ENCODE results near the gene PHKB.
A peak's percentile ranks its signal among the peaks of the same experiment; 100 is the strongest.
"Not testable (repeated sequence)": the region's sequence is repeated elsewhere in the genome, so short reads cannot be mapped to it uniquely, and the experiment has no call there.

The PHKB gene

DNA sequence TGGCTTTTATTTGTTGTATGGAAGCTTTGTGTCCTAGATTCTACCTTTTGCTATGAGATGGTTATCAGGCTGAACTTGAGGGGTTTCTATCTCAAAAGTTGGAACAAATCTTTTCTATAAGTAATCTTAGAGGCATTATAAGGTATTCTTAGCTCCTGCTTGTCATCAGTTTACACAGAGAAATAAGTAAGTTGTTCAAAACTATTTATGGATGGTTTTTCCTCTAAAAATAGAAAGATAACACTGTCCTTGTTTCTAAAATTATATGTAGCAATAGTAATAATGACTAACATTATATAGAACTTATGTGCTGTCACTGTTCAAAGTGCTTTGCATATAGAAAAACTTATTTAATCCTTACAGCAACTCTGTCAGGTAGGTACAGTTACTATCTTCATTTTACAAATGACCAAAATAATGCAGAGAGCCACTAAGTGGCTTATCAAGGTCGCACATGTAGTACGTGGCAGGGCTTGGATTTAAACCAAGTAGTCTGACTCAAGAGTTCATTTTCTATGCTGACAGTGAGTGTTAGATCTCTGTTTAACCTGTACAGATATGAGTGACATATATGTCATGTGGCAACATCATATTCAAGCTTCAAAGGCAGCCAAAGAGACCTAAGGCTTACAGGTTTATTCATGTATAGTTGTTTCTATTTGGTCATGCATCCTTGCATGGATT is 59.0 kb downstream of the PHKB start:
- H3K27ac Mint-ChIP-seq, result no peak overlapping the region
- no peaks in the 10 kb centered on the region for H3K27me3 Mint-ChIP-seq
- H3K36me3 Mint-ChIP-seq, result peaks cover 23% of the 10 kb centered on the region
- H3K4me3 Mint-ChIP-seq, result no peak overlapping the region
- no peaks in the 10 kb centered on the region for H3K9me3 Mint-ChIP-seq
- H3K4me1 Mint-ChIP-seq, result peaks cover 25% of the 10 kb centered on the region

DNA sequence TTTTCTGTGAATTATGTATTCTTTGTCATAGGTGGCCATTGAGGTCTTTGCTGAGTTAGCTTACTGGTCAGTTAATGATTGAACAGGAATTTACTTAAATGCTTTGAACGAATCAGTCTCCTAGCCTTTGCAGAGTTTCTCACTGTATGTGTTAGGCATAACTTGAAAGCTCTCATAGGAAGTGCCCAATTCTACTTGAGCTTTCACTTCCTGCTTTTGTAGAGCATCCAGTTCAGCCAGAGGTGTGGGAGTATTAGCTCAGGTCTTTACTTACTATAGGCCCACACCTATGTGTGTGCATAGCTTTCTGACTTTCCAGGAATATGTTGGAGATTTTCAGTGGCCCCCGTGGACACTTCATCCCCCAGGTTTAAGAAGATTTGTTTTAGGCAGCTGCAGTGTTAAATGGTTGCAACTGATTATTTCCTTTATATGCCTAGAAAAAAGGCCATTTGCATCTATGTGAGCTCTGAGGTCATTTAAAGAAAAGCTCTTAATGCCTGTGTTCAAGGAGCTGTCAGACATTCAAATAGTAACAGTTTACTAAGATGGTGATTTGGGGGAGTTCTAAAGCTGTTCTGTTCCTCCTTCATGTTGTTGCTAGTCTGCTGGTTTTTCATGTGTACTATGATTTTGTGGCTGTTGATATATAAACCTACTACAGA is 62.3 kb downstream of the PHKB start:
- Mint-ChIP-seq H3K4me1 (peaks cover 25% of the 10 kb centered on the region), H3K27ac (no peak overlapping the region), H3K27me3 (no peaks in the 10 kb centered on the region), H3K4me3 (no peak overlapping the region), H3K9me3 (no peaks in the 10 kb centered on the region), H3K36me3 (peaks cover 17% of the 10 kb centered on the region)

DNA sequence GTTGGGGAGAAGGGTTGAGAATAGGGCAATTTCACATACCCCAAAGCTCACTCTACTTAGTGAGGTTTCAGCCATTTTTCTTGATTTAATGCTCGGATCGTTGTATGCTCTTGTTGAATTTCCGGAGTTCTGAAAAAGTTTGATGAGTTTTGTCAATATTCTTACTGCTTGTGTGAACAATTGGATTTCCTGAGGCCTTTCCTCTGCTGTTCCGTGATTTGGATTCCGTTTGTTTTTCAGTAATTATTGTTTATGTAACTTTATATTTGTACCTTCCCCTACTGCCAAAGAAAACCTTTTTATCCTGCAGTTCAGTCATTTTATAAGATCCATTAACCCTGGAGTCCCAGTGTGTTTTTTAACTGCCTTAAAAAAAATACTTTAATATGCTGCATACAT is 62.9 kb downstream of the PHKB start:
- peaks cover 25% of the 10 kb centered on the region for H3K4me1 Mint-ChIP-seq
- no peaks in the 10 kb centered on the region for H3K27me3 Mint-ChIP-seq
- no peak overlapping the region for H3K27ac Mint-ChIP-seq
- peak overlapping the region; percentile 23 for H3K4me3 Mint-ChIP-seq
- H3K9me3 Mint-ChIP-seq, result no peaks in the 10 kb centered on the region
- peaks cover 17% of the 10 kb centered on the region for H3K36me3 Mint-ChIP-seq

DNA sequence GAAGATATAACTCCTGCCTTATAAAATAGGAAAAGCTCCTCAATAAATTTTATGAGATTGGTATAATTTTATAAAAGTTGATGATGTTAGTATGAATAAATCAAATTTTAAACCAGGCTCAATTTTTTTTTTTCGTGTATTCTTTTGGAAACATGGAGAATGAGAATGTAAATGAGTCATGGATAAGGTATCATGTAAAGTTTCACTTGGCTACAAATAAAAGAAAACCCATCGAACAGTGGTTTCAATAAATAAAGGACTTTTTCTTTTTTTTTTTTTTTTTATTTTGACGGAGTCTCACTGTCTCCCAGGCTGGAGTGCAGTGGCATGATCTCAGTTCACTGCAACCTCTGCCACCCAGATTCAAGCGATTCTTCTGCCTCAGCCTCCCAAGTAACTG is 67.3 kb downstream of the PHKB start:
- Mint-ChIP-seq H3K27ac (no peak overlapping the region), H3K36me3 (peaks cover 15% of the 10 kb centered on the region), H3K27me3 (no peaks in the 10 kb centered on the region), H3K9me3 (no peaks in the 10 kb centered on the region), H3K4me1 (peaks cover 8% of the 10 kb centered on the region), H3K4me3 (no peak overlapping the region)

DNA sequence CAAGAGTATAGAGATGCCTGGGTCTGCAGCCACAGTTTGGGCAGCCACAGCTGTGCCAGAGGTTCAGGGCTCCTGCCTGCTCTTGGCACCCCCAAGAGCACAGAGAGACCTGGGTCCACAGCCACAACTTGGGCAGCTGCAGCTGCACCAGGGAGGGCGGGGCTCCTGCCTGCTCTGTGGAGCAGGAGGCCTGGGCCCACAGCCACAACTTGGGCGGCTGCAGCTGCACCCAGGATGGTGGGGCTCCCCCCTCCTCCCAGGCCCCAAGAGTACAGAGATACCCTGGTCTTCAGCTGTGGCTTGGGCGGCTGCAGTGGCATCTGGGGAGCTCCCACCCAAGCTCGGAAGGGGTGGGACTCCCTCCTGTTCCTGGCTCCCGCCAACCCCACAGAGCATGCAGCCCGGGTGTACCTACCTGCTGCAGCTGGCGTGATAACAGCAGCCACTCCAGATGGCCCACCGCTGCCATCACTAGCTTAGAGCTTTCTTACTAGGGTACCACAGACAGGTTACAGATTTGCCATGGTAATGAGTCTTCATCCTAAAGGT is 72.7 kb downstream of the PHKB start:
- Mint-ChIP-seq H3K27me3 (no peaks in the 10 kb centered on the region), H3K4me1 (peaks cover 17% of the 10 kb centered on the region), H3K27ac (no peak overlapping the region), H3K36me3 (peaks cover 34% of the 10 kb centered on the region), H3K9me3 (peaks cover 11% of the 10 kb centered on the region), H3K4me3 (no peak overlapping the region)

DNA sequence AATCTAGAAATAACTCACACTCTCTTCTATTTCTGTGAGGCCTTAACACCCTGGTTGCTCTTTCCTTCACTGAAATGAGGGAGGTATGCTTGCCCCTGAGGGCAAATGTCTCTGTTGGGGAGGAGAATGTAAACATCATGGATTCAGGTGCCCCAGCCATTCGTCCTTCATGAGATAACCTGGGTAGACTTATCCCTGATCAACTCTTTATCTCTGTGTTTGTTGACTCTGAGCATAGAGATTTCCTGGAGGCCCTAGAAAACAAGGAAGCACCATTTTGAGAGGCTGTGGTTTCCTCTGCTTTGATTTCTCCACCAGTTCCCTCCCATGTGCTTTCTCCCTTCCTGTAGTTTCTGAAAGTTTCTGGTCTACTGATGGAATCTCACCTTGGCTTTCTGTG is 77.3 kb downstream of the PHKB start:
- peaks cover 11% of the 10 kb centered on the region for H3K9me3 Mint-ChIP-seq
- H3K4me3 Mint-ChIP-seq, result no peak overlapping the region
- no peak overlapping the region for H3K27ac Mint-ChIP-seq
- H3K27me3 Mint-ChIP-seq, result no peaks in the 10 kb centered on the region
- peaks cover 17% of the 10 kb centered on the region for H3K4me1 Mint-ChIP-seq
- H3K36me3 Mint-ChIP-seq, result peaks cover 45% of the 10 kb centered on the region

DNA sequence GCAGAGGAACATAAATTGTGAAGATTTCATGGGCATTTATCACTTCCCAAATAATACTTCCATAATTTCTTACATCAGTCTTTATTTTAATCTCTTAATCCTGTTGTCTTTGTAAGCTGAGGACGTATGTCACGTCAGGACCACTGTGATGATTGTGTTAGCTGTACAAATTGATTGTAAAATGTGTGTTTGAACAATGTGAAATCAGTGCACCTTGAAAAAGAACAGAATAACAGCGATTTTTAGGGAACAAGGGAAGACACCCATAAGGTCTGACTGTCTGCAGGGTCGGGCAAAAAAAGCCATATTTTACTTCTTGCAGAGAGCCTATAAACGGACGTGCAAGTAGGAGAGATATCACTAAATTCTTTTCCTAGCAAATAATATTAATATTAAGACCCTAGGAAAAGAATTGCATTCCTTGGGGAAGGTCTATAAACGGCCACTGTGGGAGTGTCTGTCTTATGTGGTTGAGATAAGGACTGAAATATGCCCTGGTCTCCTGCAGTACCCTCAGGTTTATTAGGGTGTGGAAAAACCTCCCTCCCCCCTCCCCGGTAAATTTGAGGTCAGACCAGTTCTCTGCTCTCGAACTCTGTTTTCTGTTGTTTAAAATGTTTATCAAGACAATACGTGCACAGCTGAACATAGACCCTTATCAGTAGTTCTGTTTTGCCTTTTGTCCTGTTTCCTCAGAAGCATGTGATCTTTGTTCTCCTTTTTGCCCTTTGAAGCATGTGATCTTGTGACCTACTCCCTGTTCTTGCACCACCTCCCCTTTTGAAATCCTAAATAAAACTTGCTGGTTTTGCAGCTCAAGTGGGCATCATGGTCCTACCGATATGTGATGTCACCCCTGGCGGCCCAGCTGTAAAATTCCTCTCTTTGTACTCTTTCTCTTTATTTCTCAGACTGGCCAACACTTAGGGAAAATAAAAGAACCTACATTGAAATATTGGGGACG is 78.9 kb downstream of the PHKB start:
- peak overlapping the region; percentile 30 for H3K27ac Mint-ChIP-seq
- H3K36me3 Mint-ChIP-seq, result peaks cover 53% of the 10 kb centered on the region
- H3K4me1 Mint-ChIP-seq, result peaks cover 17% of the 10 kb centered on the region
- H3K27me3 Mint-ChIP-seq, H3K4me3 Mint-ChIP-seq: not testable (repeated sequence)
- H3K9me3 Mint-ChIP-seq, result peaks cover 14% of the 10 kb centered on the region

DNA sequence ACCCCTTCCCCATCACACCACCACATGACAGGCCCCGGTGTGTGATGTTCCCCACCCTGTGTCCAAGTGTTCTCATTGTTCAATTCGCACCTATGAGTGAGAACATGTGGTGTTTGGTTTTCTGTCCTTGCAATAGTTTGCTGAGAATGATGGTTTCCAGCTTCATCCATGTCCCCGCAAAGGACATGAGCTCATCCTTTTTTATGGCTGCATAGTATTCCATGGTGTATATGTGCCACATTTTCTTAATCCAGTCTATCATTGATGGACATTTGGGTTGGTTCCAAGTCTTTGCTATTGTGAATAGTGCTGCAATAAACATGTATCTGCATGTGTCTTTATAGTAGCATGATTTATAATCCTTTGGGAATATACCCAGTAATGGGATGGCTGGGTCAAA is 80.0 kb downstream of the PHKB start:
- not testable (repeated sequence) for H3K4me3 Mint-ChIP-seq, H3K27ac Mint-ChIP-seq, H3K27me3 Mint-ChIP-seq
- peaks cover 17% of the 10 kb centered on the region for H3K4me1 Mint-ChIP-seq
- peaks cover 24% of the 10 kb centered on the region for H3K9me3 Mint-ChIP-seq
- peaks cover 61% of the 10 kb centered on the region for H3K36me3 Mint-ChIP-seq

DNA sequence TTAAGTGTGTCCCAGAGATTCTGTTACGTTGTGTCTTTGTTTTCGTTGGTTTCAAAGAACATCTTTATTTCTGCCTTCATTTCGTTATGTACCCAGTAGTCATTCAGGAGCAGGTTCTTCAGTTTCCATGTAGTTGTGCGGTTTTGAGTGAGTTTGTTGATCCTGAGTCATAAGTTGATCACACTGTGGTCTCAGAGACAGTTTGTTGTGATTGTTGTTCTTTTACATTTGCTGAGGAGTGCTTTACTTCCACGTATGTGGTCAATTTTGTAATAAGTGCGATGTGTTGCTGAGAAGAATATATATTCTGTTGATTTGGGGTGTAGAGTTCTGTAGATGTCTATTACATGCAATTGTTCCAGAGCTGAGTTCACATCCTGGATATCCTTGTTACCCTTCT is 83.1 kb downstream of the PHKB start:
- not testable (repeated sequence) for H3K4me1 Mint-ChIP-seq, H3K27me3 Mint-ChIP-seq, H3K27ac Mint-ChIP-seq, H3K4me3 Mint-ChIP-seq
- Mint-ChIP-seq H3K36me3 (peaks cover 55% of the 10 kb centered on the region), H3K9me3 (peaks cover 22% of the 10 kb centered on the region)

DNA sequence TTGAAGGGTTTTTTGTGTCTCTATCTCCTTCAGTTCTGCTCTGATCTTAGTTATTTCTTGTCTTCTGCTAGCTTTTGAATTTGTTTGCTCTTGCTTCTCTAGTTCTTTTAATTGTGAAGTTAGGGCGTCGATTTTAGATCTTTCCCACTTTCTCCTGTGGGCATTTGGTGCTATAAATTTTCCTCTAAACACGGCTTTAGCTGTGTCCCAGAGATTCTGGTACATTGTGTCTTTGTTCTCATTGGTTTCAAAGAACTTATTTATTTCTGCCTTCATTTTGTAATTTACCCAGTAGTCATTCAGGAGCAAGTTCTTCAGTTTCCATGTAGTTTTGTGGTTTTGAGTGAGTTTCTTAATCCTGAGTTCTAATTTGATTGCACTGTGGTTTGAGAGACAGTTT is 90.1 kb downstream of the PHKB start:
- H3K36me3 Mint-ChIP-seq, result peaks cover 72% of the 10 kb centered on the region
- not testable (repeated sequence) for H3K4me1 Mint-ChIP-seq, H3K4me3 Mint-ChIP-seq, H3K27me3 Mint-ChIP-seq
- H3K9me3 Mint-ChIP-seq, result peaks cover 20% of the 10 kb centered on the region
- peak overlapping the region; percentile 31 for H3K27ac Mint-ChIP-seq

DNA sequence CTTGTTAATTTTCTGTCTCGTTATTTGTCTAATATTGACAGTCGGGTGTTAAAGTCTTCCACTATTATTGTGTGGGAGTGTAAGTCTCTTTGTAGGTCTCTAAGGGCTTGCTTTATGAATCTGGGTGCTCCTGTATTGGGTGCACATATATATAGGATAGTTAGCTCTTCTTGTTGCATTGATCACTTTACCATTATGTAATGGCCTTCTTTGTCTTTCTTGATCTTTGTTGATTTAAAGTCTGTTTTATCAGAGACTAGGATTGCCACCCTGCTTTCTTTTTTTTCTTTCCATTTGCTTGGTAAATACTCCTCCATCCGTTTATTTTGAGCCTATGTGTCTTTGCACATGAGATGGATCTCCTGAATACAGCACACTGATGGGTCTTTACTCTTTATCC is 90.6 kb downstream of the PHKB start:
- Mint-ChIP-seq H3K9me3 (peaks cover 20% of the 10 kb centered on the region), H3K36me3 (peaks cover 70% of the 10 kb centered on the region)
- not testable (repeated sequence) for H3K4me3 Mint-ChIP-seq, H3K27ac Mint-ChIP-seq, H3K27me3 Mint-ChIP-seq, H3K4me1 Mint-ChIP-seq

DNA sequence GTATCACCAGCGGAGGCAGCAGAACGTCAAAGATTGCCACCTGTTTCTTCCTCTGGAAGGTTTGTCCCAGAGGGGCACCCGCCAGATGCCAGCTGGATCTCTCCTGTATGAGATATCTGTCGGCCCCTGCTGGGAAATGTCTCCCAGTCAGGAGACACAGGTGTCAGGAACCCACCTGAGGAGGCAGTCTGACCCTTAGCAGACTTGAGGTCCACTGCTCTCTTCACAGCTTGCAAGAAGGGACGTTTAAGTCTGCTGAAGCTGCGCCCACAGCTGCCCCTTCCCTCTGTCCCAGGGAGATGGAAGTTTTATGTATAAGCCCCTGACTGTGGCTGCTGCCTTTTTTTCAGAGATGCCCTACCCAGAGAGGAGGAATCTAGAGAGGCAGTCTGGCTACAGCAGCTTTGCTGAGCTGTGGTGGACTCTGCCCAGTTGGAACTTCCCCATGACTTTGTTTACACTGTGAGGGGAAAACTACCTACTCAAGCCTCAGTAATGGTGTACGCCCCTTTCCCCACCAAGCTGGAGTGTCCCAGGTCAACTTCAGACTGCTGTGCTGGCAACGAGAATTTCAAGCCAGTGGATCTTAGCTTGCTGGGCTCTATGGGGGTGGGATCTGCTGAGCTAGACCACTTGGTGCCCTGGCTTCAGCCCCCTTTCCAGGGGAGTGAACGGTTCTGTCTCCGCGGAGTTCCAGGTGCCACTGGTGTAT is 92.9 kb downstream of the PHKB start:
- H3K4me3 Mint-ChIP-seq, result no peak overlapping the region
- peaks cover 66% of the 10 kb centered on the region for H3K36me3 Mint-ChIP-seq
- H3K27me3 Mint-ChIP-seq, result no peaks in the 10 kb centered on the region
- peaks cover 16% of the 10 kb centered on the region for H3K9me3 Mint-ChIP-seq
- no peaks in the 10 kb centered on the region for H3K4me1 Mint-ChIP-seq
- no peak overlapping the region for H3K27ac Mint-ChIP-seq

DNA sequence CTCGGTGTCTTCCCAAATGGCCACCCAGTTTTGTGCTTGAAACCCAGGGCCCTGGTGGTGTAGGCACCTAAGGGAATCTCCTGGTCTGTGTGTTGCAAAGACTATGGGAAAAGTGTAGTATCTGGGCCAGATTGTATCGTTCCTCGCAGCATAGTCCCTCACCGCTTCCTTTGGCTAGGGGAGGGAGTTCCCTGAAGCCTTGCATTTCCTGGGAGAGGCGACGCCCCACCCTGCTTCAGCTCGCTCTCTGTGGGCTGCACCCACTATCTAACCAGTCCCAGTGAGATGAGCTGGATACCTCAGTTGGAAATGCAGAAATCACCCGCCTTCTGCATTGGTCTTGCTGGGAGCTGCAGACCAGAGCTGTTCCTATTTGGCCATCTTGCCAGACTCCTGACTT is 93.5 kb downstream of the PHKB start:
- Mint-ChIP-seq H3K9me3 (peaks cover 16% of the 10 kb centered on the region), H3K36me3 (peaks cover 61% of the 10 kb centered on the region)
- H3K27me3 Mint-ChIP-seq, H3K27ac Mint-ChIP-seq, H3K4me1 Mint-ChIP-seq, H3K4me3 Mint-ChIP-seq: not testable (repeated sequence)

DNA sequence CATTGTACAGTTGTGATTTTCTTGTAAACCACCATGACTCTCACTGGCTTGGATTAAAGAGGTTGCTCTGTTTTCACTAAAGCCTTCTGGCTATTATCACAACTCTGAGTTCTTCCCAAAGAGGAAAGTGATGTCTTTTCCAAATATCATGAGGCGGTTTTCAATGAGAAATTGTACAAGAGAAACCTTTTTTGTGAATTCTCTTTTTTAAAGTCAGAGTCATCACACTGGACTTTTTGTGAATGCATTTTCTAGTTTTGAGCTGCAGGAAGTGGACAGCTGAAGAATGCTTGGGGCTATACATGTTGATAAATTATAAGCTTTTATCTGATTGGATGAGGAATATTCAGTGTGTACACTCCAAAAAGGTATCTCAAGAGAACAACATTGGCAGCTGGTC is 100.2 kb downstream of the PHKB start:
- Mint-ChIP-seq H3K27me3 (no peaks in the 10 kb centered on the region), H3K4me3 (no peak overlapping the region), H3K27ac (no peak overlapping the region), H3K4me1 (peaks cover 28% of the 10 kb centered on the region), H3K9me3 (peaks cover 8% of the 10 kb centered on the region), H3K36me3 (peaks cover 33% of the 10 kb centered on the region)

DNA sequence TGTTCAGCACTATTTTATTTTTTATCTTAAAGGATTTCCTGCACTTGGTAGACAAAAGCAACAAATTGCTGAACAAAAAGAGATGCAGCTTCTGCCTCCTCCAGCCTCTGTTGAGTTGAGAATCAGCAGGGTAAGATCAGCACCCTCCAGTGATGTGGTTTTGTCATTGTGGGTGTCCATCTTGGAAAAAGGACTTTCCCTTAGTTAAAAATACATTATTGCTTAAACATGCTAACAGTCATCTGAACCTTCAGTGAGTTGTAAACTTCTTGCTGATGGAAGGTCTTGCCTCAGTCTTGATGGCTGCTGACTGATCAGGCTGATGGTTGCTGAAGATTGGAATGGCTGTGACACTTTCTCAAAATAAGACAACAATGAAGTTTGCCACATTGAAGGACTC is 101.2 kb downstream of the PHKB start:
- H3K27ac Mint-ChIP-seq, result no peak overlapping the region
- H3K4me1 Mint-ChIP-seq, result peaks cover 38% of the 10 kb centered on the region
- H3K4me3 Mint-ChIP-seq, result no peak overlapping the region
- no peaks in the 10 kb centered on the region for H3K27me3 Mint-ChIP-seq
- H3K9me3 Mint-ChIP-seq, result peaks cover 8% of the 10 kb centered on the region
- H3K36me3 Mint-ChIP-seq, result peaks cover 30% of the 10 kb centered on the region
